Smooth muscle cell of bladder (primary cell): ENCODE results near the gene ETF1. TPM values are rescaled to one million over a fixed set of nuclear protein-coding genes. Genes with fewer than 3 reads are reported as not detected.

ENCODE experiments used
- total RNA-seq: library from RNA; depleted of rRNA; stranded (reverse); fragments of >200 nt; gene quantifications from 2 replicates; pipeline ENCODE4 v1.2.3, GENCODE V29; 2014

ETF1 gene
- 100 and 121 TPM in 2 replicates for total RNA-seq

GRCh38 chr5:138542956-138543729, at the start of gene ETF1:
Gene ETF1 (minus strand): TSS chr5:138543236. CDS start chr5:138542918, 318 bp downstream.

GRCh38 chr5:138575194-138576015, 32.4 kb upstream of the ETF1 start, which contains the start of gene HSPA9:
Gene HSPA9 (minus strand): TSS chr5:138575401. CDS start chr5:138575318, 83 bp downstream.

GRCh38 chr5:138465261-138466124, 77.5 kb downstream of the ETF1 start, which contains the start of gene EGR1:
Gene EGR1 (plus strand): TSS chr5:138465479. CDS start chr5:138465762, 283 bp downstream.

Other genes with a start within 250 kb of the ETF1 start
- 0.55 and 1.1 TPM in 2 replicates for gene CDC25C, start 211.4 kb downstream of the ETF1 start, total RNA-seq
- 23.8 and 27.4 TPM in 2 replicates for gene FAM53C, start 205.0 kb downstream of the ETF1 start, total RNA-seq
- gene KDM3B, start 190.6 kb downstream of the ETF1 start, total RNA-seq: 33.3 and 36.3 TPM in 2 replicates
- 16.2 and 17.5 TPM in 2 replicates for gene REEP2, start 104.2 kb downstream of the ETF1 start, total RNA-seq
- 0.85 and 1.9 TPM in 2 replicates for gene EGR1, start 77.8 kb downstream of the ETF1 start, total RNA-seq
- 302 and 320 TPM in 2 replicates for gene HSPA9, start 32.2 kb upstream of the ETF1 start, total RNA-seq
- gene CTNNA1, start 210.2 kb upstream of the ETF1 start, total RNA-seq: 398 and 429 TPM in 2 replicates